ENCODE results near the gene PLXNC1. TPM values are rescaled to one million over a fixed set of nuclear protein-coding genes. Genes with fewer than 3 reads are reported as not detected.

Gene PLXNC1
- total RNA-seq, 1 experiment from 2014 or later, result 0.30 TPM

GRCh38 chr12:94187361-94187760 is 39.0 kb downstream of the PLXNC1 start:
- CTCF ChIA-PET, result no interaction called here
- Histone ChIP-seq H3K4me1 (ENCODE audit: insufficient read depth, low read length, poor library complexity, severe bottlenecking) (no peaks in the 10 kb centered on the region), H3K4me3 (ENCODE audit: low read depth, low read length, poor library complexity, severe bottlenecking) (peak overlapping the region; percentile 27), H3K9me3 (ENCODE audit: low read depth, low read length, poor library complexity, severe bottlenecking) (no peaks in the 10 kb centered on the region), H3K36me3 (ENCODE audit: insufficient read depth, low read length, poor library complexity, severe bottlenecking) (no peaks in the 10 kb centered on the region), H3K27ac (ENCODE audit: low read depth, low read length, poor library complexity, severe bottlenecking) (no peak overlapping the region), H3K27me3 (replicated peaks; ENCODE audit: insufficient read depth, low read depth, low read length, poor library complexity) (peaks cover 2% of the 10 kb centered on the region)
- POLR2A ChIA-PET (ENCODE audit: low non-redundant PET), result no interaction called here
- TF ChIP-seq EZH2 (IDR thresholded peaks at IDR 0.05; ENCODE audit: borderline replicate concordance, low read depth, low read length, poor library complexity, severe bottlenecking), result no peak
- TF ChIP-seq, protein P1, sequence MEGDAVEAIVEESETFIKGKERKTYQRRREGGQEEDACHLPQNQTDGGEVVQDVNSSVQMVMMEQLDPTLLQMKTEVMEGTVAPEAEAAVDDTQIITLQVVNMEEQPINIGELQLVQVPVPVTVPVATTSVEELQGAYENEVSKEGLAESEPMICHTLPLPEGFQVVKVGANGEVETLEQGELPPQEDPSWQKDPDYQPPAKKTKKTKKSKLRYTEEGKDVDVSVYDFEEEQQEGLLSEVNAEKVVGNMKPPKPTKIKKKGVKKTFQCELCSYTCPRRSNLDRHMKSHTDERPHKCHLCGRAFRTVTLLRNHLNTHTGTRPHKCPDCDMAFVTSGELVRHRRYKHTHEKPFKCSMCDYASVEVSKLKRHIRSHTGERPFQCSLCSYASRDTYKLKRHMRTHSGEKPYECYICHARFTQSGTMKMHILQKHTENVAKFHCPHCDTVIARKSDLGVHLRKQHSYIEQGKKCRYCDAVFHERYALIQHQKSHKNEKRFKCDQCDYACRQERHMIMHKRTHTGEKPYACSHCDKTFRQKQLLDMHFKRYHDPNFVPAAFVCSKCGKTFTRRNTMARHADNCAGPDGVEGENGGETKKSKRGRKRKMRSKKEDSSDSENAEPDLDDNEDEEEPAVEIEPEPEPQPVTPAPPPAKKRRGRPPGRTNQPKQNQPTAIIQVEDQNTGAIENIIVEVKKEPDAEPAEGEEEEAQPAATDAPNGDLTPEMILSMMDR (conservative IDR thresholded peaks at IDR 0.05; ENCODE audit: low read depth, low read length), result no peak
- BruUV-seq (replicated peaks), result no TSS peak
- DNase-seq (ENCODE audit: low spot score), result peak; percentile 56
- intact Hi-C loops (cut with micrococcal nuclease; ENCODE audit: unreplicated experiment), result no loop called here

GRCh38 chr12:94190623-94191022 is 42.2 kb downstream of the PLXNC1 start:
- Histone ChIP-seq H3K27ac (ENCODE audit: low read depth, low read length, poor library complexity, severe bottlenecking) (no peak overlapping the region), H3K27me3 (replicated peaks; ENCODE audit: insufficient read depth, low read depth, low read length, poor library complexity) (no peaks in the 10 kb centered on the region), H3K4me3 (ENCODE audit: low read depth, low read length, poor library complexity, severe bottlenecking) (no peak overlapping the region), H3K4me1 (ENCODE audit: insufficient read depth, low read length, poor library complexity, severe bottlenecking) (no peaks in the 10 kb centered on the region), H3K9me3 (ENCODE audit: low read depth, low read length, poor library complexity, severe bottlenecking) (no peaks in the 10 kb centered on the region), H3K36me3 (ENCODE audit: insufficient read depth, low read length, poor library complexity, severe bottlenecking) (no peaks in the 10 kb centered on the region)
- no TSS peak for BruUV-seq (replicated peaks)
- POLR2A ChIA-PET (ENCODE audit: low non-redundant PET), result no interaction called here
- TF ChIP-seq, protein P1 (conservative IDR thresholded peaks at IDR 0.05; ENCODE audit: low read depth, low read length), result no peak
- TF ChIP-seq EZH2 (IDR thresholded peaks at IDR 0.05; ENCODE audit: borderline replicate concordance, low read depth, low read length, poor library complexity, severe bottlenecking), result no peak
- CTCF ChIA-PET, result no interaction called here
- DNase-seq (ENCODE audit: low spot score), result no peak
- intact Hi-C loops (cut with micrococcal nuclease; ENCODE audit: unreplicated experiment), result no loop called here

- no TSS peak for BruUV-seq (replicated peaks)
- no peak for DNase-seq (ENCODE audit: low spot score)
- H3K9me3 ChIP-seq (ENCODE audit: low read depth, low read length, poor library complexity, severe bottlenecking), result no peaks in the 10 kb centered on the region
- no peaks in the 10 kb centered on the region for H3K36me3 ChIP-seq (ENCODE audit: insufficient read depth, low read length, poor library complexity, severe bottlenecking)
- ChIA-PET POLR2A (ENCODE audit: low non-redundant PET) (no interaction called here), CTCF (no interaction called here)
- H3K4me3 ChIP-seq (ENCODE audit: low read depth, low read length, poor library complexity, severe bottlenecking), result no peak overlapping the region
- no peaks in the 10 kb centered on the region for H3K27me3 ChIP-seq (replicated peaks; ENCODE audit: insufficient read depth, low read depth, low read length, poor library complexity)
- no peaks in the 10 kb centered on the region for H3K4me1 ChIP-seq (ENCODE audit: insufficient read depth, low read length, poor library complexity, severe bottlenecking)
- intact Hi-C loops (cut with micrococcal nuclease; ENCODE audit: unreplicated experiment), result no loop called here
- TF ChIP-seq, protein P1 (conservative IDR thresholded peaks at IDR 0.05; ENCODE audit: low read depth, low read length), result no peak
- no peak for TF ChIP-seq EZH2 (IDR thresholded peaks at IDR 0.05; ENCODE audit: borderline replicate concordance, low read depth, low read length, poor library complexity, severe bottlenecking)
- H3K27ac ChIP-seq (ENCODE audit: low read depth, low read length, poor library complexity, severe bottlenecking), result no peak overlapping the region
Measured at GRCh38 chr12:94191023-94191422, 42.6 kb downstream of the PLXNC1 start.
